Coronary artery (tissue), 2 donors: ENCODE results near the gene MFRP.
A peak's percentile ranks its signal among the peaks of the same experiment; 100 is the strongest.

ENCODE experiments used
- DNase-seq: peaks from one replicate; pipeline ENCODE4 v3.0.0-alpha.2; 2017; ENCODE audit warnings: low spot score
- H3K27ac ChIP-seq, 2 donors: fragments of 200-600 bp; sonication (generic); one replicate each; pipeline ENCODE4 v1.5.1; 2016 to 2019
- H3K4me3 ChIP-seq: fragments of 200-600 bp; sonication (generic); 2 replicates; pipeline ENCODE4 v1.5.1; 2016; ENCODE audit warnings: mild to moderate bottlenecking, moderate library complexity
- TF ChIP-seq, protein P1 (sequence below): fragments of 200-600 bp; sonication (generic); IDR thresholded peaks from one replicate; pipeline ENCODE4 v1.5.1; 2019; ENCODE audit warnings: antibody characterized with exemption

Gene MFRP

DNA sequence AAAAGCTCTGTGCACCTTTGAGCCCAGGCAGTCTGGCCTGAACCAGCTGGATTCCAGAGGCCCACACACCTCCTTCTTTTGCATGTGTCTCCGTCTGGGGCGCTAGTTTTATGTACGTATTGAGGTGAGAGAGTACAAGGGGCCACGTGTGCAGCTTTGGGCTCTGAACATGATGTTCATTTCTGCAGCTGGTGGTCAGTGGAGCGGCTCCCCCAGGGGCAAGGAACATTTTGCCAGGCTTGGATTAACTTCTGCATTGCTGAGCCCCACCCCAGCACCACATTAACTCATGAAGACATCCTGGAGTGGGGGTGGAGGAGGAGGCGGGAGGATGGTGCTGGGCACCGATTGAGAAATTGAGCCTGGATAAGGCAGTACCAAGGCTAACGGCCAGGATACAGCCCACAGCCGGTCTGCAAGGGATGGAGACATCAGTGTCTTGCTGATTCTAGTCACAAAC lies 21.2 kb upstream of the MFRP start:
- no peak for DNase-seq
- no peak overlapping the region for H3K27ac ChIP-seq
- no peak overlapping the region for H3K4me3 ChIP-seq
- TF ChIP-seq, protein P1, sequence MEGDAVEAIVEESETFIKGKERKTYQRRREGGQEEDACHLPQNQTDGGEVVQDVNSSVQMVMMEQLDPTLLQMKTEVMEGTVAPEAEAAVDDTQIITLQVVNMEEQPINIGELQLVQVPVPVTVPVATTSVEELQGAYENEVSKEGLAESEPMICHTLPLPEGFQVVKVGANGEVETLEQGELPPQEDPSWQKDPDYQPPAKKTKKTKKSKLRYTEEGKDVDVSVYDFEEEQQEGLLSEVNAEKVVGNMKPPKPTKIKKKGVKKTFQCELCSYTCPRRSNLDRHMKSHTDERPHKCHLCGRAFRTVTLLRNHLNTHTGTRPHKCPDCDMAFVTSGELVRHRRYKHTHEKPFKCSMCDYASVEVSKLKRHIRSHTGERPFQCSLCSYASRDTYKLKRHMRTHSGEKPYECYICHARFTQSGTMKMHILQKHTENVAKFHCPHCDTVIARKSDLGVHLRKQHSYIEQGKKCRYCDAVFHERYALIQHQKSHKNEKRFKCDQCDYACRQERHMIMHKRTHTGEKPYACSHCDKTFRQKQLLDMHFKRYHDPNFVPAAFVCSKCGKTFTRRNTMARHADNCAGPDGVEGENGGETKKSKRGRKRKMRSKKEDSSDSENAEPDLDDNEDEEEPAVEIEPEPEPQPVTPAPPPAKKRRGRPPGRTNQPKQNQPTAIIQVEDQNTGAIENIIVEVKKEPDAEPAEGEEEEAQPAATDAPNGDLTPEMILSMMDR, result no peak

DNA sequence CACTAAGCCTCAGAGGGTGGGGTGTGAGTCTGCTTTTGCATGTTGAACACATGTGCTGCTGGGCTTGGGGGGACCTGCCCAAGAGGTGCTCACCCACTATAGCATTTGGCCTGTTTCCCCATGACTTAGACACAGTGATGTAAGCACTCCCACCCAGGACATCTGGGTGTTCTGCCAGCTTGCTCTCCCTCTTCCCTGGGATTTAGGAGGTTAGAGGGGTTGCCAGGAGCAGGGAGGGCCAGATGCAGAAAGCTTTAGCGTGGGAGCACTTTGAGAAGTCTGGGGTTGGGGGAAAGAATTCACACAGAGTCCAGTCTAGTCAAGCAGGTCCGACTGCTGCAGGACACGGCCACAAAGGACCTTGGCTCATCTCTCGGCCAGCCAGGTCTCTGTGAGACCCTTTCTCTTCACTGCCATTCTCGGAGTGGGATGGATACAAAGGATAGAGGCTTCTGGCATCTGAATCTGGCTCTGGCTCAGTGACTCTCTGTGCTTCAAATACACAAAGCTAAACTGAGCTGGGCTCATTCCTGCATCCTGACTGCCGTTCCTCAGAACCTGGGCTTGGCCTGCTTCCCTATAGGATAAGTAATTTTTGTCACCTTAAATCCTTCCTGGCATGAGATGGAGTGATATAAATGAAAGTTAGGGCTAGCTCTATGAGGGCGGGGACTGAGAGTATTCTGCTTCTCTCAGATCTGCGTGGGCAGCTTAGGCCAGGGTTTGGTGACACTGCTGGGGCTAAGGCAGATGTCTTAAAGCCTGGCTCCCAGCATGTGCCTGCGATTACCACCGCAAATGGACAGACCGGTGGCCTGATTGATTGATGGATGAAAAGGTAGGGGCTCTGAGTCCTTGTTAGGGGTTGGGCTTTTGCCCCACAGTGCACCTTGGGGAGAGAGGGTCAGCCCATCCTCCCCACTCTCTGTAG lies 20.4 kb upstream of the MFRP start:
- no peak for DNase-seq
- TF ChIP-seq, protein P1, result no peak
- peak overlapping the region in 1 of 2 donors; percentile 5 for H3K27ac ChIP-seq
- no peak overlapping the region for H3K4me3 ChIP-seq

DNA sequence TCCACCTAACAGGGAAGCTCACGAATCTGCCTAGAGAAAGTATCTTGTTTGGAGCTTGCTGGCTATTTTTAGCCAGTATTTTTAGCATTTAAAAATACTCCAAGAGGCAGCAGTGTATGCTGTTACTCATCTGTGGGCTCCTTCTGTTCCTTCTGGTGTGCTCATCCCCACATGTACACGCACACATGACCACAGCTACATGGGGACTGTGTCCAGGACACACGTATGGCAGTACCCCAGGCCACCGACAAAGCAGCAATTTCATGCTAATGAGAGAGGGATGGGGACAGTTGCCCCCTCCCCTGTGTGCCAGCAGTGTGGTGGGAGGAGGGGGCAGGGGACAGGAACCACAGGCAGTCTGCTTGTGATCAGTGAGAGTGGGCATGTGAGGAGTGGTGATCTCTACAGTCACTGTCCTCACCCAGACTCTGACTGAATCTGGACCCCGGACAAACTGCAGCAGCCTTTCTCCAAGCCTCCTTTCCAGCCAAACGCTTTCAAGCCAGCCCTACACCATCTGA lies 18.6 kb upstream of the MFRP start:
- TF ChIP-seq, protein P1, result no peak
- no peak for DNase-seq
- peak overlapping the region; percentile 31 for H3K4me3 ChIP-seq
- H3K27ac ChIP-seq, result peak overlapping the region; percentile 72 to 82

DNA sequence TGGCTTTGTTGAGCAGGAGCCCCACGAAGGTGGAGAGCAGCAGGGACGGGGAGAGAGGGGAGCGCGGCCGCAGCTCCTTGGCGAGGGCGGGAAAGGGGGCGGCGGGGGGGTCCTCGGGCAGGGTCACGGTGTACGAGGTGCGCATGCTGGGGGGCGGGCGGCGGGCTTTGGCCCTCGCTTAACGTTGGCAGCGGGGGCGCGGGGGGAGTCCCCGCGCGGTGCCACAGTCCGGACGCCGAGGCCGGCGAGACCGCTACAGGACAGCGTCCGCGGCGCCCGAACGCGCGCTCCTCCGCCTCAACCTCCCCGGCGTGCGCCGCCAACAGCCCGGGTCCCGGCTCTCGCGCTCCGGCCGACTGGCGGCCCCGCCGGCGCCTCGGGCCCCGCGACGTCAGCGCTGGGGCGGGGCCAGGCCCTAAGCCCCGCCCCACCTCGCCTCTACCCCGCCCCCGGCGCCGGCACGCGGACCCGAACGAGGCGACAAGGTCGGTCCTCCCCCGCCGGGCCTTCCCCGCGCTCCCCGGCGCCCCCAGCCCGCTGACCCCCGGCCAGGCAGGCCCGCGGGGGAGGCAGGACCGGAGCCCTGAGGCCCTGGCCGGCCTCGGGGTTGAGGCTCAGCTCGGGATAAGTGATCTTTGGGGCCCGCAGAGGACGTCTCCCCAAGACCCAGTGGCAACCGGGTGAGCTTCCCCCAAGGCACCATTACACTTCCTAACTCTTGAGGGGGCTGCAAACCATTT lies 17.5 kb upstream of the MFRP start:
- Histone ChIP-seq H3K27ac (peak overlapping the region; percentile 72 to 82), H3K4me3 (peak overlapping the region; percentile 80)
- TF ChIP-seq, protein P1, result no peak
- no peak for DNase-seq

DNA sequence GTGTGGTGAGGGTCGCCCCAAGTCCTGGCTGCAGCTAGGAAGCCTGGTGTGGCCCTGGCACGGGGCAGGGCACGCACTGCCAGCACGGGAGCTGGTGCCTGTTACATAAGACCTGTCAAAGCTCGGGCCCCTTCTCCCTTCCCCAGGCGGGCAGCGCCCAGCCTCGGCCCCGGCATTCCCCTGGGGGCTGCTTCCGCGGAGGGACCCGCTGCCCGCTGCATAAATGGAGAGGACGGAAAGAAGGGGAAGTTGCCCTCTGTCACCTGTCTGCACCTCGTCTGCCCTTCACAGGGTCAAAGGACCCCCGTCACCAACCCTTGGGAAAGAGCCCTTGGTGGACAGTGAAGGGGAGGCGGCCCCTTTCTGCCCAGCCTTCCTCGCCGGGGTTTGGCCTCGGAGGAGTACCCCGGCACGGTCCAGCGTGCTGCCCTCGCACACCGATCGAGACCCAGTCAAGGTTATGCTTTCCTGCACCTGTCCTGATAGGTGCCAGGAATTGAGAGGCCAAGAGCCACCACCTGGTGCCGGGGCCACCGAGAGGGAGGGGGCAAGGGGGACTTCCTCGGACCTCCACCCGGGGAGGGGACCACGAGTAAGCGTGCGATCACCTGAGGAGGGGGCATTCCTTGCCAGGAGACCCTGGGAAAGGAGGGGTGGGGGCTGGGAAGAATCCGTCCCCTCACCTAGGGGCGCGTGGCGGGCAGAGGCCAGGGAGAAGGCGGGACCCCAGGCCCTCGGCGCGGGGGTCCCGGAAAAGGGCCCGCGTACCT lies 16.8 kb upstream of the MFRP start:
- Histone ChIP-seq H3K27ac (peak overlapping the region; percentile 72 to 82), H3K4me3 (peak overlapping the region; percentile 80)
- no peak for DNase-seq
- TF ChIP-seq, protein P1, result no peak

DNA sequence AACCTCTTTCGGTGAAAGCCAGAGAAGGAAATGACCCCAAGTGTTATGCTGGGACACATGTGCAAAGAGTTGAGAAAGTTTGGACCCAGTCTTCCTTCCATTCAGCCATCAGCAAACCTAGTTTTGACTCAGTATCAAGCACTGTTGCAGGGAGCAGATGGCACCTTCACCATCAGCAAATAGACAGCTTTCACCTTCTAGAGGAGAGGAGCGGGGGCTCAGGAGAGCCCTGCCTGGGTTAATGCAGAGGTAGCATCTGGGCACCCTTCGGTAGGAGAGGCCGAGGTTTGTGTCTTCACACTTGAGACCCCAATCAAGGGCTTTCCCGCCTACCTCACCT lies 16.2 kb upstream of the MFRP start:
- Histone ChIP-seq H3K27ac (peak overlapping the region; percentile 72 to 82), H3K4me3 (peak overlapping the region; percentile 80)
- DNase-seq, result no peak
- TF ChIP-seq, protein P1, result no peak
